GM19468 (cell line): ENCODE results near the gene MICAL2.

Experiments used
- ATAC-seq: cut with Tn5 transposase; IDR thresholded peaks from one replicate; pipeline ENCODE4 v1.9.1; 2021; ENCODE audit warnings: mild to moderate bottlenecking, moderate library complexity, moderate number of reproducible peaks; ENCODE audit not compliant: unreplicated experiment; ENCODE audit errors: extremely low read depth

MICAL2 gene

DNA sequence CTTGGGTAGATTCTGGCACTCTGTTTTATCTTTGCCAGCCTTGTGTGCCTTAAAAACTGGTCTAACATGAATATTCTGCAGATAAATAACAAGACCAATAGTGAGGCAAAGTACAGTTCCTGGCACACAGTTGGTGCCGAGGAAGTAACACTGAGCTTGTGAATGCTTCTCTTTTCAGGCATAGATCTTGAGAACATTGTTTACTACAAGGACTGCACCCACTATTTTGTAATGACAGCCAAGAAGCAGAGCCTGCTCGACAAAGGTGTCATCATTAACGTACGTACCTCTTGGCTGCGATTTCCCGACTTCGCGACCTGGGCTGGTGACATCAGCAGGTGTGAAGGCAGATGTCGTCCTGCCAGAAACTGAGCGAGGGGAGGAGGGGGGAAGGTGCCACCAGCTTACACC lies 105.7 kb downstream of the MICAL2 start:
- ATAC-seq = no peak

DNA sequence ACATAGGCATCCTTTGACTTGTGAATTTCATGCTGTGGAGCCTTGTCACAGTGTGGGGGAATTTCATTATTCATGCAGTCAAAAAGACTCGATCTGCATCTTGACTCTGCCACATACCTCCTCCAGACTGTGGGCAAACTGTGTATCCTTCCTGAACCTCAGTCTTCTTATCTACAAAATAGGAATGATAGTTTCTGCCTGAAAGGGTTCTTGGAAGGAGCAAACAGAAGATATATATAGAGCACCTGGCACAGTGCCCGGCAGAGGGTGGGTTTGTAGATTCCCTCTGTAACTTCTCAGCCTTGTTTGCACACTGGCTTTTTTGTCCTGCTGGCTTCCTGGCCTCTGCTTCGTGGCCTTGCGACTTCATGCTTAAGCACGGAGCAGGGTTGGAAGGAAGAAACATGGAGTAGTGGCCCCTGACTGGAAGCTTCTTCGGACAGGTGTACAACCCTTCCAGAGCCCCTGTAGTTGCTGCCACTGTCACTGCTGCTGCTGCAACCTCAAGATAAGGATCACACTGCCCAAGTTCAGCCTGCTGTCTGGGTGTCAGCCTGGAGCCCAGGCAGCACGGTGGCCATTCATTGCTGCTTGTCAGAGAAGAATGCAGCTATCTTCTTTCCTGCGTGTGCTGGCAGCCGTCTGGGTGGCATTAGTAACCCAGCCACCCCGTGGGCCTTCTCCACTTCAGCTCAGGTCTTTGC lies 106.4 kb downstream of the MICAL2 start:
- no peak for ATAC-seq

DNA sequence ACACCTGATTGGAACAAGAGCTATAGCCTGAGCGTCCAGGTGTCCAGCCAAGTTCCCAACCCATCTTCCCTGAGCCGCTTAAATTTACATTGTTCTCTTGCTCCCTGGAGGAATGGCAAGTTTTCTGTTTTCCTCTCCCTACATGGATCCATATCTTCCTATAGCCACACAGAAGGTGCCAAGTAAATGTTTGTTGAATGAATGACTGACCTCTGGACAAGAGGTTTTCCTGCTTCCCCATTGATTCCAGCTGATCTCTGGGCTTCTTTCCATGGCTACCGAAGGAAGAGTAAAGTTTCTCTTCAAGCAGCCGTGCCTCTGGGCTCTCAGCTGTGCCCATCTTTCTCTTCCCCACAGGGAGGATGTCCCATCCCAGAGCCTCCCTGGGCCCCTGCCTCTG lies 107.5 kb downstream of the MICAL2 start:
- no peak for ATAC-seq

- no peak for ATAC-seq
Measured at GRCh38 chr11:12218909-12219308, 108.5 kb downstream of the MICAL2 start.

DNA sequence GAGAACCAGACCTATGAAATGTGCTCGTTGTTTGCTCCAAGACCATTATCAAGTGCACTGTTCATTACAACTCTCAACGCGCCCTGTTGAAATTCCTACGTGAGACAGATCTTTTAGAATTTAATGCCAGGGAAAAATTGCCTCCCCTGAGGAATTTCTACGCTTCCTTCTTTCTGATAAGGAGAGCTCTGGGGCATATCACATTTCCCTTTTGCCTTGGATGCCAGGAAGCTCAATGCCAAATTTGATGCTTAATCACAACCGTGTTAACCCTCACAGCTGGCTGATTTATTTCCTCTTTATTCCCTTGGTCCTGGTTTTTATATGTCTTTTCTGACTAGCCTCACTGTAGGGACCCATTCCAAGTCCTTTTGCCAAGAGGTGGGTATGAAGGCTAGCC lies 109.4 kb downstream of the MICAL2 start:
- no peak for ATAC-seq

DNA sequence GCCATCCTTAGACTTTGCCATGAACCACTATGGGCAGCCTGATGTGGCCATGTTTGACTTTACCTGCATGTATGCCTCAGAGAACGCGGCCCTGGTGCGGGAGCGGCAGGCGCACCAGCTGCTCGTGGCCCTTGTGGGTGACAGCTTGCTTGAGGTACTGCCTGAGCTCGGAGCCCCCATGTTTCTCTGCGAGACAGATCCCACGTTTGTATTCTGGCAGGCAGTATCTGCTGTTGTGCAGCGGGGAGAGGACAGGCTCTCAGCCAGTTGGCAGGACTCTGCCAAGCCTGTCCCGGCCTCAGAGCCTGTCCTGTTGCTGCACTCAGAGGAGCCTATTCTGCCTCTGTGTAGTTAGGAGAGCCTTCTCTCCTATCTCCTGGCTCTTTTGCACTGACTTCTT lies 109.9 kb downstream of the MICAL2 start:
- ATAC-seq = no peak

- ATAC-seq = no peak
Measured at GRCh38 chr11:12221051-12221535, 110.7 kb downstream of the MICAL2 start.

DNA sequence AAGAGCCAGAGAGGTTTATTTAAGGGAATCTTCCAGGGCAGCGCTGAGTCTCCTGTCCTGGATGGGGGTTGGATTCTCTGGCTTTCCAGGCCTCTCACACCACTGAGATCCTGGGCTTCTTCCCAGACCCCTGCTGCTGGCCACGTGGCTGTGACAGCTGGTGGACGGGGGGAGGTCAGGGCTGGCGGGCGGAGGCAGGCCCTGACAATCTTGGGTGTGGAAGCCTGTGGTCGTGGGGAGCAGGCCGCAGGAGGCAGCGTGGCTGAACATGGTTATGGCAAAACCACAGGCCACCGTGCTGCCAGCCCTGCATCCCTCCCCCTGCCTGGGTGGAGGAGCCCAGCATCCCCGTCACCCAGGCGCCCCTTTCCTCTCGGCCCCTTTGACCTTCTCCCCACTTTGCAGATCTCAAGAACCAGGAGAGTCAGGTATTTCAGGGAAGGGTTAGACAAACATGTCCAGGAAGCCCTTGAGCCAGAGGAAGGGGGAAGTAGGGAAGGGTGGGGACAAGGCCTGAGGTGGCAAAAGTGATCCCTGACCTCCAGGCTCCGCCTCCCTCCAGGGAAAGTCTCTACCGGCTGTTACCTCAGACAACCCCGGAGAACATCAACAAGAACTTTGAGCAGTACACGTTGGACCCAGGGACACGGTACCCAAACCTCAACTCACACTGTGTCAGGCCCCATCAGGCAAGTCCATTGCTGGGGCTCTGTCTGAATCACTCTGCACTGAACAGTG lies 111.8 kb downstream of the MICAL2 start:
- ATAC-seq = no peak

- ATAC-seq = no peak
Measured at GRCh38 chr11:12223771-12224536, 113.6 kb downstream of the MICAL2 start.

- peak; percentile 91 for ATAC-seq
Measured at GRCh38 chr11:12224537-12224893, 114.1 kb downstream of the MICAL2 start.

GRCh38 chr11:12225046-12225739 lies 114.8 kb downstream of the MICAL2 start:
- ATAC-seq = no peak

GRCh38 chr11:12226093-12226492 lies 115.7 kb downstream of the MICAL2 start:
- no peak for ATAC-seq

GRCh38 chr11:12229450-12230229 lies 119.2 kb downstream of the MICAL2 start:
- ATAC-seq = no peak

DNA sequence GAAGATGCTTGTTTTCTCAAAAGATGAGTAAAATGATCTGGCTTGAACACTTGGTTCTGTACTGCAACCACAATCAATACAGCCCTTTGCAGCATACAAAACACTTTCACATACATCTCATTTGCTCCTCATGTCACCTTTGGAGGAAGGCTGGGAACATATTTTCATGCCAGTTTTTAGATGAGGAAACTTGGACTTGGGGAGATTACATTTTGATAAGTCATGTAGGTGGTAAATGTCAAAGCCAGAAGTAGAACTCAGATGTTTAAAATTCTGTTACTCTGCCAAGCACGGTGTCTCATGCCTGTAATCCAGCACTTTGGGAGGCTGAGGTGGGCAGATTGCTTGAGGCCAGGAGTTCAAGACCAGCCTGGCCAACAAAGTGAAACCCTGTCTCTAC lies 121.8 kb downstream of the MICAL2 start:
- no peak for ATAC-seq

GRCh38 chr11:12232817-12233601 lies 122.6 kb downstream of the MICAL2 start:
- ATAC-seq = no peak

DNA sequence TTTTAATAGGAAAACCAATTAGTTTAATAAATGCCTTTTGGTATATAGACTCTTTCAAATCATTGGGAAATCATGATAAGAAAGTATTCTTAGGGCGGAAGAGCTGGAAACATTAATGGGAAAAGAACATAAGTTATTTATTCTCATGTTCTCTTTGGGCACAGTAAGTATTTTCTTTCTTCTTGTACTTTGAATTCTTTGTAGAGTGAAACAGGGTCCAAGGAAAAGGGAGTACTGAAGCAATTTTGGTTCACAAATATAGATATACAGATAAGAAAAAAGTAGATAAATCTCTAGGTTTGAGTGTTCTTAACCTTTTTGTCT lies 123.2 kb downstream of the MICAL2 start:
- no peak for ATAC-seq

DNA sequence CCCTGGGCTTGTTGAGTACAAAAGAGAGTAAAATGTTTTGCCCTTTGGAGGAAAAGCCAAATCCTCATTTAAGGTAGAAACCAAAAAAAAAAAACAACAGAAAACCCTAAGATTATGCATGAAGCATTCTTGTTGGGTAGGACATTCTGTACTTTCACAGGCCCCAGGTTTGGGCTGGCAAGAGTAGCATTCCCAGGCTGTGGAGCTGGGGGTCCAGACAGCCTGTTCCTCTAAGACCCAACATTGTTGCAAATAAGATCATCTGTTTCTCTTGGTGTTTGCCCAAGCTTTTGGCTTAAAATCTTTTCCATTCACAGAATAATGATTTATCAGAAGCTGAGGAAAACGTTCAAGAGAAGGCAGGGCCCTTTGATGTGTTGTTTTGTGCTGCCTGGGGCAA lies 123.8 kb downstream of the MICAL2 start:
- ATAC-seq = no peak

- ATAC-seq = no peak
Measured at GRCh38 chr11:12235080-12235479, 124.7 kb downstream of the MICAL2 start.

- ATAC-seq = no peak
Measured at GRCh38 chr11:12235553-12235946, 125.2 kb downstream of the MICAL2 start.
